GM12878 (cell line): Measurements from ENCODE around the gene P2RX1. TPM values are rescaled to one million over a fixed set of nuclear protein-coding genes. Genes with fewer than 3 reads are reported as not detected.

Experiments used
- ATAC-seq: fragments of 200-7000 bp; cut with Tn5 transposase; 3 replicates; pipeline ENCODE4 v1.9.1; 2020; ENCODE audit warnings: mild to moderate bottlenecking, moderate library complexity
- BruUV-seq: library from RNA; stranded (reverse); fragments of 400-500 nt; replicated peaks from 2 replicates; lab custom pipeline; 2021; lab: Mats Ljungman, UMichigan
- CTCF ChIA-PET: fragments of 300-600 bp; sonication (Branson Sonifier 250); formaldehyde crosslinking; extraction: SDS; loops from one replicate; lab custom pipeline; 2021; ENCODE audit warnings: inconsistent platforms; lab: Yijun Ruan, JAX
- POLR2A ChIA-PET: fragments of 350-600 bp; formaldehyde crosslinking; extraction: SDS; loops from one replicate; lab custom pipeline; 2021; ENCODE audit warnings: inconsistent platforms; lab: Charles Lee
- RAD21 ChIA-PET: fragments of 300-600 bp; sonication (Branson Sonifier 250); formaldehyde crosslinking; loops from one replicate; lab custom pipeline; 2023; ENCODE audit warnings: antibody characterized with exemption; ENCODE audit not compliant: unreplicated experiment; lab: Charles Lee
- SMC1A ChIA-PET: fragments of 300-600 bp; sonication (Branson Sonifier 250); formaldehyde crosslinking; loops from one replicate; lab custom pipeline; 2023; ENCODE audit not compliant: unreplicated experiment, uncharacterized antibody; lab: Charles Lee
- DNase-seq: peaks from one replicate; pipeline ENCODE4 v3.0.0-alpha.2; 2011; ENCODE audit warnings: low read depth, low spot score
- FAIRE-seq: peaks from 3 replicates; lab custom pipeline; 2011; peaks lifted over from hg19 to GRCh38; lab: Jason Lieb, UNC
- H2AFZ ChIP-seq: 2 replicates; pipeline ENCODE4 v1.6.0; 2011; ENCODE audit warnings: low read depth, low read length, control low read depth; ENCODE audit not compliant: control insufficient read depth
- H3K27ac ChIP-seq: 2 replicates; pipeline ENCODE4 v1.5.1; 2011; ENCODE audit warnings: control low read depth; ENCODE audit not compliant: control insufficient read depth, insufficient read depth
- H3K27me3 ChIP-seq, 2 experiments: replicated peaks in 1 of 2; 2 replicates each; pipeline versions ENCODE4 v1.6.0 to v1.6.1; 2011; ENCODE audit warnings: low read length in 1 of 2; ENCODE audit not compliant: control insufficient read depth in 2 of 2, insufficient read depth in 2 of 2
- H3K36me3 ChIP-seq, 2 experiments: 2 replicates each; pipeline ENCODE4 v1.5.1; 2011; ENCODE audit warnings: low read length in 1 of 2; ENCODE audit not compliant: control insufficient read depth in 2 of 2, insufficient read depth in 2 of 2
- H3K4me1 ChIP-seq: 2 replicates; pipeline ENCODE4 v1.6.1; 2011; ENCODE audit warnings: mild to moderate bottlenecking, low read length, moderate library complexity, mixed read lengths; ENCODE audit not compliant: control insufficient read depth, insufficient read depth
- H3K4me2 ChIP-seq: 2 replicates; pipeline ENCODE4 v1.6.0; 2011; ENCODE audit warnings: control low read depth; ENCODE audit not compliant: control insufficient read depth, insufficient read depth
- H3K4me3 ChIP-seq: fragments of 200-600 bp; sonication (generic); 2 replicates; pipeline ENCODE4 v1.5.1; 2016
- H3K79me2 ChIP-seq: 2 replicates; pipeline ENCODE4 v1.6.0; 2011; ENCODE audit warnings: low read length; ENCODE audit not compliant: control insufficient read depth, insufficient read depth
- H3K9ac ChIP-seq: 2 replicates; pipeline ENCODE4 v1.8.0; 2011; ENCODE audit warnings: low read length, control low read depth, mixed read lengths; ENCODE audit not compliant: control insufficient read depth, insufficient read depth
- H3K9me3 ChIP-seq: replicated peaks from 3 replicates; pipeline ENCODE4 v1.5.1; 2011; ENCODE audit warnings: mild to moderate bottlenecking, low read length; ENCODE audit not compliant: control insufficient read depth, insufficient read depth
- H4K20me1 ChIP-seq: 2 replicates; pipeline ENCODE4 v1.6.0; 2011; ENCODE audit not compliant: control insufficient read depth, insufficient read depth
- CBFB ChIP-seq: IDR thresholded peaks from 2 replicates; pipeline ENCODE4 v1.6.1; 2016; ENCODE audit warnings: antibody characterized with exemption, low read depth
- CREM ChIP-seq: IDR thresholded peaks from 2 replicates; pipeline ENCODE4 v1.6.1; 2014; ENCODE audit warnings: antibody characterized with exemption, low read depth
- DPF2 ChIP-seq: fragments of 450-650 bp; IDR thresholded peaks from 2 replicates; pipeline ENCODE4 v1.6.1; 2017; ENCODE audit warnings: mild to moderate bottlenecking
- EED ChIP-seq: sonication (generic); IDR thresholded peaks from 2 replicates; pipeline ENCODE4 v1.6.1; 2016; ENCODE audit warnings: antibody characterized with exemption, low read depth
- MTA3 ChIP-seq: IDR thresholded peaks from 2 replicates; pipeline ENCODE4 v1.6.1; 2012; ENCODE audit warnings: low read length, inconsistent platforms, borderline replicate concordance
- NR2F1 ChIP-seq: fragments of 450-650 bp; conservative IDR thresholded peaks from 2 replicates; pipeline ENCODE4 v1.6.1; 2017; ENCODE audit warnings: mild to moderate bottlenecking
- POU2F2 ChIP-seq: IDR thresholded peaks from 3 replicates; pipeline ENCODE4 v1.6.1; 2011; ENCODE audit warnings: low read depth, mild to moderate bottlenecking, low read length, borderline replicate concordance
- RBBP5 ChIP-seq: fragments of 200-600 bp; sonication (generic); conservative IDR thresholded peaks from 2 replicates; pipeline ENCODE4 v1.6.1; 2016
- SIX5 ChIP-seq: IDR thresholded peaks from 2 replicates; pipeline ENCODE4 v1.6.1; 2011; ENCODE audit warnings: mild to moderate bottlenecking, low read depth, low read length, moderate library complexity; ENCODE audit not compliant: severe bottlenecking
- SP1 ChIP-seq: IDR thresholded peaks from one replicate; pipeline ENCODE4 v1.6.1; 2011; ENCODE audit warnings: low read depth, low read length
- ZNF217 ChIP-seq: fragments of 450-650 bp; IDR thresholded peaks from 2 replicates; pipeline ENCODE4 v1.6.1; 2017; ENCODE audit warnings: antibody characterized with exemption, mild to moderate bottlenecking
- ZNF384 ChIP-seq: IDR thresholded peaks from 2 replicates; pipeline ENCODE4 v1.6.1; 2012; ENCODE audit warnings: low read depth, mild to moderate bottlenecking, low read length, improper control_type of control experiment, borderline replicate concordance
- WGBS: methylation state at CpG from one replicate; pipeline ENCODE4 v1.1.6; 2016; ENCODE audit warnings: low lambda C conversion rate; ENCODE audit not compliant: insufficient replicate concordance, insufficient coverage; ENCODE audit errors: missing lambda C conversion rate; 5-methylcytosine and 5-hydroxymethylcytosine counted together
- in situ Hi-C: fragments of 300-500 bp; cut with MboI; formaldehyde crosslinking; loops from 9 replicates; pipeline ENCODE4 v1.14.3; 2018; ENCODE audit warnings: mixed read lengths
- intact Hi-C: fragments of 100-400 bp; cut with micrococcal nuclease; formaldehyde crosslinking; loops from one replicate; pipeline ENCODE4 v1.14.2; 2022; ENCODE audit not compliant: unreplicated experiment
- polyA plus RNA-seq, 11 experiments: library from polyadenylated mRNA; depleted of rRNA in 4 of 11; unstranded in 6 of 11; stranded (reverse) in 5 of 11; fragments of >200 nt; fragmentation: Nextera tagmentation in 4 of 11; fragmentation: Illumina TruSeq in 1 of 11; extraction: Ambion mirVana in 4 of 11; extraction: Trizol in 1 of 11; gene quantifications; 1 replicate in 1 of 11; 2 replicates in 10 of 11; pipeline versions ENCODE4 v1.2.1 to v1.2.3, GENCODE V29; 2011 to 2016; ENCODE audit warnings: inconsistent platforms in 2 of 11, missing spikeins in 2 of 11, low read depth in 1 of 11
- total RNA-seq, 4 experiments: library from RNA; depleted of rRNA in 3 of 4; stranded (reverse); fragments of >200 nt in 3 of 4; fragmentation: Illumina TruSeq in 1 of 4; extraction: Trizol in 1 of 4; gene quantifications; 2 replicates each; pipeline versions ENCODE4 v1.2.1 to v1.2.3, GENCODE V29; 2013 to 2021
- TF ChIP-seq, protein P1 (sequence below): IDR thresholded peaks from 2 replicates; pipeline ENCODE4 v1.6.1; 2012; ENCODE audit warnings: low read length, inconsistent platforms
- TF ChIP-seq, protein P2 (sequence below): fragments of 450-650 bp; IDR thresholded peaks from 2 replicates; pipeline ENCODE4 v1.6.1; 2017; ENCODE audit warnings: mild to moderate bottlenecking
- TF ChIP-seq, protein P3 (sequence below): fragments of 450-650 bp; IDR thresholded peaks from 2 replicates; pipeline ENCODE4 v1.6.1; 2016; ENCODE audit warnings: mild to moderate bottlenecking
- TF ChIP-seq, protein P4 (sequence below): IDR thresholded peaks from 2 replicates; pipeline ENCODE4 v1.6.1; 2012; ENCODE audit warnings: low read depth, low read length, improper control_type of control experiment
- TF ChIP-seq, protein P5 (sequence below): fragments of 450-650 bp; formaldehyde crosslinking; IDR thresholded peaks from 2 replicates; pipeline ENCODE4 v1.4.0; 2022; ENCODE audit warnings: mild to moderate bottlenecking, moderate library complexity

The P2RX1 gene
- total and polyA plus RNA-seq, 10 of the 15 experiments (the other 5 are each of a cell fraction or from before 2014, with no cell fraction given), result 0.12 to 6.2 (median 3.4) TPM

DNA sequence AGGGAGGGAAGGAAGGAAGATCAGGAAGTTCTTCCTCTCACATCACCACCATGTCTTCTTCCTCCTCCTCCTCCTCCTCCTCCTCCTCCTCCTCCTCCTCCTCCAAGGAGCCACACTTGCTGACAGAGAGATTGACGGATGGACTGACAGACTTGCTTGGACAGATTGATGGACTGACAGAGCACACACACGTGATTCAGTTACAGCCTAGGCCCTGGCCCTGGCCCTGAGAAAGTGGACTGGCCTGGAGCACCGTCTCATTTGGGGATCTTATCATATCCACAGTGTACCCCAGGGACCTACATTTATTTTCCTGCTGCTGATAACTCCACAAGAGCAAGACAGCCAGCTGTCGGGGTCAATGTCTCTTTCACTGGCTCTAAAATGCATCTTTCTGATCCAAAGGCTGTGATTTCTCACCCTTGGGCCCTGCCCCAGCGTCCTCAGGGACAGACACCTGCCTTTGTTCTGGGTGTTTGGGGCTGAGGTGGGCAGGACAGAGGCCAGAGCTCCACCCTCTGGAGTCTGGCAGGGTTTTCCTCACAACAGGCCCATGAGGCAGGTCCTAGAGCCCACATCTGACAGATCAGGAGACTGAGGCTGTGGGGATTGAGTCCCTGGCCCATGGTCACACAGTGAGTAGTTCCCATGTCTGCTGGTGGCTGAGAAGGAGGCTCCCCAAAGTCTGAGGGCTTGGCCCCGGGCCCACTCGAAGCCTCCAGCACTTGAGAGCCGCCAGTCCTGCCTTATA is 2.3 kb upstream of the P2RX1 start:
- no peak overlapping the region for H2AFZ ChIP-seq
- no peaks in the 10 kb centered on the region for H4K20me1 ChIP-seq
- no peak overlapping the region for H3K9ac ChIP-seq
- DNase-seq (no peak), FAIRE-seq (no peak), ATAC-seq (no peak)
- no peak overlapping the region for H3K27ac ChIP-seq
- 64% methylated on average over 8 of the region's 8 CpGs for WGBS
- POLR2A ChIA-PET, result no interaction called here
- no peaks in the 10 kb centered on the region for H3K36me3 ChIP-seq
- SMC1A ChIA-PET, result no interaction called here
- no TSS peak for BruUV-seq
- RAD21 ChIA-PET, result no interaction called here
- intact Hi-C loops (no loop called here), in situ Hi-C loops (no loop called here)
- H3K27me3 ChIP-seq, result no peaks in the 10 kb centered on the region
- H3K79me2 ChIP-seq, result peaks cover 15% of the 10 kb centered on the region
- peaks cover 37% of the 10 kb centered on the region for H3K4me1 ChIP-seq
- H3K4me3 ChIP-seq, result no peak overlapping the region
- no peaks in the 10 kb centered on the region for H3K9me3 ChIP-seq
- CTCF ChIA-PET, result interaction anchor here (1.0 kb wide), 1 partner anchor 124 kb away, joined by 3 read pairs; no protein-coding TSS in a partner anchor
- H3K4me2 ChIP-seq, result no peak overlapping the region
- TF ChIP-seq CREM (no peak), DPF2 (no peak), SIX5 (no peak), ZNF384 (no peak), ZNF217 (no peak), NR2F1 (no peak), SP1 (no peak), POU2F2 (no peak), CBFB (no peak), EED (no peak), MTA3 (no peak), RBBP5 (no peak)
- TF ChIP-seq, protein P1, sequence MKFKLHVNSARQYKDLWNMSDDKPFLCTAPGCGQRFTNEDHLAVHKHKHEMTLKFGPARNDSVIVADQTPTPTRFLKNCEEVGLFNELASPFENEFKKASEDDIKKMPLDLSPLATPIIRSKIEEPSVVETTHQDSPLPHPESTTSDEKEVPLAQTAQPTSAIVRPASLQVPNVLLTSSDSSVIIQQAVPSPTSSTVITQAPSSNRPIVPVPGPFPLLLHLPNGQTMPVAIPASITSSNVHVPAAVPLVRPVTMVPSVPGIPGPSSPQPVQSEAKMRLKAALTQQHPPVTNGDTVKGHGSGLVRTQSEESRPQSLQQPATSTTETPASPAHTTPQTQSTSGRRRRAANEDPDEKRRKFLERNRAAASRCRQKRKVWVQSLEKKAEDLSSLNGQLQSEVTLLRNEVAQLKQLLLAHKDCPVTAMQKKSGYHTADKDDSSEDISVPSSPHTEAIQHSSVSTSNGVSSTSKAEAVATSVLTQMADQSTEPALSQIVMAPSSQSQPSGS, result no peak
- TF ChIP-seq, protein P2, sequence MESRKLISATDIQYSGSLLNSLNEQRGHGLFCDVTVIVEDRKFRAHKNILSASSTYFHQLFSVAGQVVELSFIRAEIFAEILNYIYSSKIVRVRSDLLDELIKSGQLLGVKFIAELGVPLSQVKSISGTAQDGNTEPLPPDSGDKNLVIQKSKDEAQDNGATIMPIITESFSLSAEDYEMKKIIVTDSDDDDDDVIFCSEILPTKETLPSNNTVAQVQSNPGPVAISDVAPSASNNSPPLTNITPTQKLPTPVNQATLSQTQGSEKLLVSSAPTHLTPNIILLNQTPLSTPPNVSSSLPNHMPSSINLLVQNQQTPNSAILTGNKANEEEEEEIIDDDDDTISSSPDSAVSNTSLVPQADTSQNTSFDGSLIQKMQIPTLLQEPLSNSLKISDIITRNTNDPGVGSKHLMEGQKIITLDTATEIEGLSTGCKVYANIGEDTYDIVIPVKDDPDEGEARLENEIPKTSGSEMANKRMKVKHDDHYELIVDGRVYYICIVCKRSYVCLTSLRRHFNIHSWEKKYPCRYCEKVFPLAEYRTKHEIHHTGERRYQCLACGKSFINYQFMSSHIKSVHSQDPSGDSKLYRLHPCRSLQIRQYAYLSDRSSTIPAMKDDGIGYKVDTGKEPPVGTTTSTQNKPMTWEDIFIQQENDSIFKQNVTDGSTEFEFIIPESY, result no peak
- TF ChIP-seq, protein P3, sequence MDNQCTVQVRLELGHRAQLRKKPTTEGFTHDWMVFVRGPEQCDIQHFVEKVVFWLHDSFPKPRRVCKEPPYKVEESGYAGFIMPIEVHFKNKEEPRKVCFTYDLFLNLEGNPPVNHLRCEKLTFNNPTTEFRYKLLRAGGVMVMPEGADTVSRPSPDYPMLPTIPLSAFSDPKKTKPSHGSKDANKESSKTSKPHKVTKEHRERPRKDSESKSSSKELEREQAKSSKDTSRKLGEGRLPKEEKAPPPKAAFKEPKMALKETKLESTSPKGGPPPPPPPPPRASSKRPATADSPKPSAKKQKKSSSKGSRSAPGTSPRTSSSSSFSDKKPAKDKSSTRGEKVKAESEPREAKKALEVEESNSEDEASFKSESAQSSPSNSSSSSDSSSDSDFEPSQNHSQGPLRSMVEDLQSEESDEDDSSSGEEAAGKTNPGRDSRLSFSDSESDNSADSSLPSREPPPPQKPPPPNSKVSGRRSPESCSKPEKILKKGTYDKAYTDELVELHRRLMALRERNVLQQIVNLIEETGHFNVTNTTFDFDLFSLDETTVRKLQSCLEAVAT, result no peak
- TF ChIP-seq, protein P4, sequence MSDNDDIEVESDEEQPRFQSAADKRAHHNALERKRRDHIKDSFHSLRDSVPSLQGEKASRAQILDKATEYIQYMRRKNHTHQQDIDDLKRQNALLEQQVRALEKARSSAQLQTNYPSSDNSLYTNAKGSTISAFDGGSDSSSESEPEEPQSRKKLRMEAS, result no peak
- TF ChIP-seq, protein P5, sequence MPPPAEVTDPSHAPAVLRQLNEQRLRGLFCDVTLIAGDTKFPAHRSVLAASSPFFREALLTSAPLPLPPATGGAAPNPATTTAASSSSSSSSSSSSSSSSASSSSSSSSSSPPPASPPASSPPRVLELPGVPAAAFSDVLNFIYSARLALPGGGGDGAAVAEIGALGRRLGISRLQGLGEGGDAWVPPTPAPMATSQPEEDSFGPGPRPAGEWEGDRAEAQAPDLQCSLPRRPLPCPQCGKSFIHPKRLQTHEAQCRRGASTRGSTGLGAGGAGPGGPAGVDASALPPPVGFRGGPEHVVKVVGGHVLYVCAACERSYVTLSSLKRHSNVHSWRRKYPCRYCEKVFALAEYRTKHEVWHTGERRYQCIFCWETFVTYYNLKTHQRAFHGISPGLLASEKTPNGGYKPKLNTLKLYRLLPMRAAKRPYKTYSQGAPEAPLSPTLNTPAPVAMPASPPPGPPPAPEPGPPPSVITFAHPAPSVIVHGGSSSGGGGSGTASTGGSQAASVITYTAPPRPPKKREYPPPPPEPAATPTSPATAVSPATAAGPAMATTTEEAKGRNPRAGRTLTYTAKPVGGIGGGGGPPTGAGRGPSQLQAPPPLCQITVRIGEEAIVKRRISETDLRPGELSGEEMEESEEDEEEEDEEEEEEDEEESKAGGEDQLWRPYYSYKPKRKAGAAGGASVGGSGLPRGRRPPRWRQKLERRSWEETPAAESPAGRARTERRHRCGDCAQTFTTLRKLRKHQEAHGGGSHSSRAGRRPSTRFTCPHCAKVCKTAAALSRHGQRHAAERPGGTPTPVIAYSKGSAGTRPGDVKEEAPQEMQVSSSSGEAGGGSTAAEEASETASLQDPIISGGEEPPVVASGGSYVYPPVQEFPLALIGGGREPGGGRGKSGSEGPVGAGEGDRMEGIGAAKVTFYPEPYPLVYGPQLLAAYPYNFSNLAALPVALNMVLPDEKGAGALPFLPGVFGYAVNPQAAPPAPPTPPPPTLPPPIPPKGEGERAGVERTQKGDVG, result no peak
